HepG2 (cell line): Measurements from ENCODE around the gene TUBGCP5. TPM values are rescaled to one million over a fixed set of nuclear protein-coding genes. Genes with fewer than 3 reads are reported as not detected.
A peak's percentile ranks its signal among the peaks of the same experiment; 100 is the strongest.

Experiments used
- DMTF1 ChIP-seq: sonication (generic); formaldehyde crosslinking; IDR thresholded peaks from 2 replicates; pipeline ENCODE4 v1.4.0; 2020; ENCODE audit warnings: mild to moderate bottlenecking, missing genetic modification reagents
- GATAD1 ChIP-seq: IDR thresholded peaks from 2 replicates; pipeline ENCODE4 v1.6.1; 2016; ENCODE audit warnings: missing genetic modification reagents, missing compliant biosample characterization
- GMEB1 ChIP-seq: sonication (generic); formaldehyde crosslinking; IDR thresholded peaks from 2 replicates; pipeline ENCODE4 v1.5.1; 2020; ENCODE audit warnings: missing genetic modification reagents, mild to moderate bottlenecking, borderline replicate concordance
- HNRNPH1 ChIP-seq: fragments of 200-400 bp; formaldehyde crosslinking; optimal IDR thresholded peaks from 2 replicates; pipeline ENCODE3; 2017; ENCODE audit warnings: mild to moderate bottlenecking, low read depth, low read length
- HOXA5 ChIP-seq: sonication (generic); formaldehyde crosslinking; IDR thresholded peaks from 2 replicates; pipeline ENCODE4 v1.4.0; 2020; ENCODE audit warnings: missing genetic modification reagents
- KDM5B ChIP-seq: sonication (generic); formaldehyde crosslinking; IDR thresholded peaks from 2 replicates; pipeline ENCODE4 v1.4.0; 2020; ENCODE audit warnings: missing genetic modification reagents, mild to moderate bottlenecking, borderline replicate concordance
- MYC ChIP-seq: sonication (generic); formaldehyde crosslinking; IDR thresholded peaks from 2 replicates; pipeline ENCODE4 v1.9.0; 2021; ENCODE audit warnings: missing genetic modification reagents, borderline replicate concordance
- NCOA2 ChIP-seq: sonication (generic); formaldehyde crosslinking; IDR thresholded peaks from 2 replicates; pipeline ENCODE4 v1.8.0; 2022; ENCODE audit warnings: inconsistent platforms
- RXRA ChIP-seq: sonication (generic); formaldehyde crosslinking; IDR thresholded peaks from 2 replicates; pipeline ENCODE4 v1.5.1; 2020; ENCODE audit warnings: missing genetic modification reagents
- SIN3A ChIP-seq: IDR thresholded peaks from 2 replicates; pipeline ENCODE4 v1.6.1; 2011; ENCODE audit warnings: low read depth, mild to moderate bottlenecking, control low read depth, low read length, borderline replicate concordance
- TBX2 ChIP-seq: sonication (generic); formaldehyde crosslinking; IDR thresholded peaks from 2 replicates; pipeline ENCODE4 v1.5.0; 2020; ENCODE audit warnings: missing genetic modification reagents, mild to moderate bottlenecking, borderline replicate concordance
- USF2 ChIP-seq, 2 experiments: sonication (generic) in 1 of 2; formaldehyde crosslinking in 1 of 2; IDR thresholded peaks; 2 replicates each; pipeline versions ENCODE4 v1.5.1 to v1.6.1; 2011 to 2020; ENCODE audit warnings: borderline replicate concordance in 1 of 2, low read depth in 1 of 2, low read length in 1 of 2, mild to moderate bottlenecking in 1 of 2, missing genetic modification reagents in 1 of 2, moderate library complexity in 1 of 2
- YY1 ChIP-seq: IDR thresholded peaks from 2 replicates; pipeline ENCODE4 v1.6.1; 2011; ENCODE audit warnings: low read length, low read depth, moderate library complexity, mild to moderate bottlenecking; ENCODE audit not compliant: insufficient read depth, insufficient replicate concordance
- ZNF276 ChIP-seq: sonication (generic); formaldehyde crosslinking; IDR thresholded peaks from 2 replicates; pipeline ENCODE4 v1.4.0; 2020; ENCODE audit warnings: mild to moderate bottlenecking, low read depth, missing genetic modification reagents
- ZNF597 ChIP-seq: sonication (generic); formaldehyde crosslinking; IDR thresholded peaks from 2 replicates; pipeline ENCODE4 v1.5.0; 2020; ENCODE audit warnings: missing genetic modification reagents
- ZNF784 ChIP-seq: sonication (generic); formaldehyde crosslinking; IDR thresholded peaks from 2 replicates; pipeline ENCODE4 v1.5.1; 2020; ENCODE audit warnings: missing genetic modification reagents, mild to moderate bottlenecking, borderline replicate concordance
- ZNF891 ChIP-seq: sonication (generic); formaldehyde crosslinking; IDR thresholded peaks from 2 replicates; pipeline ENCODE4 v1.5.0; 2020; ENCODE audit warnings: mild to moderate bottlenecking, missing genetic modification reagents
- polyA plus RNA-seq, 8 experiments: library from polyadenylated mRNA; depleted of rRNA in 3 of 8; stranded (reverse) in 7 of 8; unstranded in 1 of 8; fragments of >200 nt; fragmentation: Illumina TruSeq in 4 of 8; extraction: Trizol in 4 of 8; gene quantifications; 2 replicates each; pipeline versions ENCODE4 v1.2.1 to v1.2.3, GENCODE V29; 2011 to 2016; ENCODE audit warnings: low read depth in 4 of 8, missing spikeins in 1 of 8, mixed read lengths in 1 of 8; ENCODE audit not compliant: insufficient read depth in 1 of 8
- total RNA-seq, 5 experiments: library from RNA; depleted of rRNA; stranded (reverse); fragments of >200 nt; fragmentation: Illumina TruSeq; extraction: Trizol; gene quantifications; 2 replicates each; pipeline ENCODE4 v1.2.3, GENCODE V29; 2016; ENCODE audit warnings: low read depth in 1 of 5

TUBGCP5 gene
- total and polyA plus RNA-seq, 2 of the 13 experiments (the other 11 are each of a cell fraction or from before 2014, with no cell fraction given), result 7.2 to 25.0 TPM

- TF ChIP-seq ZNF276 (CRISPR knock-in tag) (no peak), ZNF597 (no peak), KDM5B (CRISPR knock-in tag) (no peak), YY1 (no peak), ZNF891 (CRISPR knock-in tag) (0 out of 2 replicates have a peak, but pooled peaks have one; percentile 42), RXRA (CRISPR knock-in tag) (no peak), GATAD1 (CRISPR knock-in tag) (no peak), GMEB1 (CRISPR knock-in tag) (no peak), USF2 (IDR thresholded peaks at IDR 0.05; ENCODE audit: low read depth, low read length) (no peak), USF2 (CRISPR knock-in tag; IDR thresholded peaks at IDR 0.05; ENCODE audit: borderline replicate concordance) (no peak), HNRNPH1 (no peak), SIN3A (peak; percentile 61; the same call in 1 of the 2 replicates), ZNF784 (no peak; the same call in 1 of the 2 replicates), NCOA2 (CRISPR knock-in tag) (no peak), MYC (CRISPR knock-in tag) (no peak), TBX2 (peak; percentile 22; the same call in 1 of the 2 replicates), DMTF1 (no peak), HOXA5 (CRISPR knock-in tag) (no peak)
These were observed 59.9 kb downstream of the TUBGCP5 start (continued) for GRCh38 chr15:22979238-22980188.
